CD4-positive, alpha-beta T cell treated with Interferon gamma for 1 hour (primary cell): Measurements from ENCODE around the gene OGA.

ENCODE experiments used
- DNase-seq: peaks from one replicate; pipeline ENCODE4 v3.0.0-alpha.2; 2020

OGA gene

GRCh38 chr10:101773923-101774588 lies 44.2 kb downstream of the OGA start:
- DNase-seq = no peak

- no peak for DNase-seq
Measured at GRCh38 chr10:101772895-101773761, 45.1 kb downstream of the OGA start.

DNA sequence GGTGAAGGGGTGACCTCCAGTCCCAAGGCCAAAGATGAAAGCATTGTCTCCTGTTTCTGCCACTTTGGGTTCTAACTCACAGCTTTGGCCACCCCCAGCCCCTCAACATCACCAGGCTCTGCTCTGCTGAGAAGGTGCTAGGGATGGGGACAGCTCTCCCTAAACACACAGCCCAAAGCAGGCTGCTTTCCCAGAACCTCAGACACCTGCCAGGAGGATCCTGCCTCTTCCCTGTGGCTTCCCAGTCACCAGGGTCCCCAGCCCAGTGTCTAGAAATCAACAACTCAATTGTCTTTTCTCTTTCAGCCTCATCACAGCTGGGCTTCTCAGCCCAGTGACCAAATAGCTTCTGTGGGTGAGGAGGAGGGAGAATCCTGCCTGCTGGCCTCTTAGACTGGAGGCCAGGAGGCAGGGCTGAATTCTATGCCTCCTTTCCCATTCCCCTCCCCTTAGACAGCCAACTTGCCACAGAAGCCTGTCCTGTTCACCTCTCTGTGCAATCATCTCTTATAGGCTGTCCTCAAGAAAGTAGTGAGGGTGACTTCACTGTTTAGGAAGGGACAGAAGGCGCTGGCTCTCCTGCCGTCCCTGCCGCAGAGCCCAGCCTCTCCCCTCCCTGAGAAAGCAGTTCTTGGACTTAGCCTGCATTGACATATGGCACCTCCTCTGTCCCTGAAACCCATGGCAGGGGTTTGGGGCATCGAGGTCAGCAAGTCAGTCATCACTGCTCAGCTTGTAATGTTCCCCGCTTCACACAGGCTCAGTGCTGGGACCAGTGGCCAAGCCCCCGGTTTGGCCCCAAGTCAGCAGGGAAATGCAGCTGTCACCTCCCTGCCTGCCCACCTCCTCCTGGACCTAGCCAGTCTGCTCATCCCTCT lies 46.0 kb downstream of the OGA start:
- no peak for DNase-seq

GRCh38 chr10:101771380-101771779 lies 46.9 kb downstream of the OGA start:
- DNase-seq = no peak

GRCh38 chr10:101770331-101771215 lies 47.7 kb downstream of the OGA start:
- DNase-seq = no peak

DNA sequence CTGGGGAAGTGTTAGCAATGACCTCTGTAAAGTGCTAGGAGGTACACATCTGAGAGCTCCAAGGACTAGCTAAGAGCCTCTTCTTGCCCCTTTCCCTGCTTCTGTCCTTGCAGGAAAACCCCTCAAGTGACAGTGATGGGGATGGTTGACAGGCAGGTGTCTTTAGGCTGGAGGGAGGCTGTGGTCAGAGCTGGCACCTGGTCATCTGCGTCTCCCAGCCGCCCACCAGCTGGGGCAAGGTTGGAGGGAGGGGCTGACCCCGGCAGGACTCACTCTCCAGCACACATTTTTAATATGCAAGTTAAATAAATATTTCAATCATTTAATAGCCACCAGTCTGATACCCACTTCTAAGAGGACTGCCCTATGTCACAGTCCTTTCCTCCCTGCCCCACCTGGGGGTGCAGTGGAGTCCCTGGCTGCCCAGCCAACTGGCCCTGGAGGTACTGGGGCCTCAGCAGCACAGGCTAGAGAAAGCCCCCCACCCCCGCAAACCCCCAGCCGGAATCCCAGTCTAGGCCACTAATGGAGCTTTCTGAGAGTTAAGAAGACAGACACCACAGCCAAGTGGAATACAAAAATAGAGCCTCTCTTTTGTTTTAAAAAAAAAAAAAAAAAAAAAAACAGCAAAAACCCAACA lies 48.6 kb downstream of the OGA start:
- DNase-seq = no peak

DNA sequence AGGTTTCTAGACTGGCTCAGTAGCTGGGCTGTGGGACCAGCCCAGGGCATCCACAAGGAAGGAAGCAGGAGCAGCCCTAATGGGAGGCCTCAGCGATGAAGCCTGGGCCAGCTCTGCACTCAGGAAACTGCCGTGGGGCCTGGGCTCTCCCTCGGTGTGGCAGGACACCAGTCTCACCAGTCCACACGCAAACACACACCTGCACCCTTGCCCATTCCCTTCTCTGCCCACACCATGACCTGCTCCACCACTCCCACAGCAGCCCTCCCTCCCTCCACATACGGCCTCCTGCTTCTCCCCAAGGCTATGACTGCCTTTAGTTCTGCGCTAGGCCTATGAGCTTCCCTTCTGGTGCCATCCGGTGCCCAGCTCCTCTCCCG lies 49.5 kb downstream of the OGA start:
- DNase-seq = no peak

- DNase-seq = no peak
Measured at GRCh38 chr10:101767966-101768790, 50.1 kb downstream of the OGA start.

GRCh38 chr10:101767600-101767945 lies 50.7 kb downstream of the OGA start:
- no peak for DNase-seq

DNA sequence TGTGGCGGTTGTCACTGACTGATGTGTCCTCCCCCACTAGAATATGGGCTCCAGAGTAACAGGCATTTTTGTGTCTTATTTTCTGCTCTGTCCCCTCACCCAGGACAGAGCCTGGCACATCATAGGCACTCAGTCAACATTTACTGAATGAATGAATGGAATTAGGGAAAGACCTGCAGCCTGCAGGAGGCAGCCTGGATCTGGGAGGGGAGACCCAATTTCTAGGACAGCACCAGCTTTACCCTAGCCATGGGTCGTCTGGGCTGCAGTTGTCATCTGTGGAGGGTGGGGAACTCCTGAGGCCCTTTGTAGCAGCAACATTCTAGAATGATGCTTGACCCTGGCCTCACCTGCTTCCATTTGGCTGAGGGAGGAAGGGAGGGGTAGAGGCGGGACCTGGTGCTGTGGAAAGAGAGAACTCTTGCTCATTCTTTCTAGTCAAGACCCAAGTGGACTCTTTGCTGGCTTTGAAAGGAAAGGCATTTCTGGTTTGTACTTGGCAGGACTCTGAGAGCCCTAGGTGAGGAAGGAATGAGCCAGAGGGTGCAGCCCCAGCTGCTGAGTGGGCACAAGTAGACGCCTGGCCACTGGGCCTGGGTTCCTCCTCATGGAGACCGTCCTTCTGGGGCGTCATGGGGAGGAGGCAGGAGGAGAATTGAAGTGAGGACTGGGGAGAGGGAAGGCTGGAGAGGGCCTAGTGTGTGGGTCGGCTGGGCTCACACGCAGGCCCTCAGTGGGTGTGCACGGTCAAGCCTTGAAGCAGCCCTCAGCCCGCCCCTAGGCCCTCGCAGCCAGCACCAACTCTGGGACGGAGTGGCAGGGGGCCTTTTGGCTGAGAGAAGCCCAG lies 51.3 kb downstream of the OGA start:
- DNase-seq = no peak

GRCh38 chr10:101766306-101766705 lies 51.9 kb downstream of the OGA start:
- no peak for DNase-seq

GRCh38 chr10:101763141-101763846 lies 55.0 kb downstream of the OGA start:
- DNase-seq = no peak

DNA sequence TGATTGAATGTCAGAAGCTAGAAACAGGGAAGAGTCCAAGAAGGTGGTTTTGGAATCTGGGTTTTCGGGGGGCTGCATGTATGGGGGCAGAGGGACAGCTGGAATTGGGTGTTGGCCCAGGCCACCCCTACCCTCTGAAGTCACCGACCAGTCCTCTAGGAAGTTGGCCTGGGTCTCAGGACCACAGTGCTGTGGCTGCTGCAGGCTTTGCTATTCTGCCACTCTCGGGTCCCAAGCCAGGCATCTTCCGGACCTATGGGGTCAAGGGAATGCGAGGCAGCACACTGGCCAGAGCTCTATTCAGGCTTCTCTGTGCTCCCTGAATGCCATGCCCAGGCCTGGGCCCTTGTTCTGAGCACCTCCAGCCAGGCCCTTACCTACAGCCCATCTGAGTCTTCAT lies 55.5 kb downstream of the OGA start:
- DNase-seq = no peak

DNA sequence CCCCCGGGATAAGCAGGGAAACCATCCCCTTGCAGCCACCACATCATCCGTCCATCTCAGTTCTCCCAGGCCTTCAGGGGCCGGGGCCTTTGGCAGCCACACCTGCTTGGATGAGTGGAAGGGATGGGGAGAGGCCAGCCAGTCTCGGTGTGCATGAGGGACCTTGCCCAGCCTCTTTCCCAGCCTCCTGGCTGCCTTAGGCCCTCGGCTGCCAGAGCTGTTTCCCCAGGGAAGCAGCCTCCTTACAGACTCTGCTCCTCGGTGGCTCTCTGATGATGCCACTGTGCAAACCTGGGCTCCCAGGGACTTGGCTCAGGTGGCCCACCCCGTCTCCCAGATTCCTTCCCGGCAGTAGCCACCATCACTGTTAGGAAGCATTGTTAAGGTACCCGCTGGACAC lies 57.0 kb downstream of the OGA start:
- DNase-seq = no peak

GRCh38 chr10:101760510-101760909 lies 57.7 kb downstream of the OGA start:
- DNase-seq = no peak

GRCh38 chr10:101759309-101760247 lies 58.7 kb downstream of the OGA start:
- no peak for DNase-seq

- DNase-seq = no peak
Measured at GRCh38 chr10:101758858-101759257, 59.4 kb downstream of the OGA start.

GRCh38 chr10:101752241-101752640 lies 66.0 kb downstream of the OGA start:
- no peak for DNase-seq
